ENCODE results near the gene XRRA1.
"Not testable (repeated sequence)": the region's sequence is repeated elsewhere in the genome, so short reads cannot be mapped to it uniquely, and the experiment has no call there.

XRRA1 gene

GRCh38 chr11:74895340-74896116 is 53.4 kb downstream of the XRRA1 start:
- no peak for FAIRE-seq

GRCh38 chr11:74893015-74893414 is 55.9 kb downstream of the XRRA1 start:
- not testable (repeated sequence) for FAIRE-seq

GRCh38 chr11:74877132-74877531 is 71.8 kb downstream of the XRRA1 start:
- FAIRE-seq, result no peak

GRCh38 chr11:74871037-74871436 is 77.9 kb downstream of the XRRA1 start:
- no peak for FAIRE-seq

GRCh38 chr11:74870485-74870884 is 78.4 kb downstream of the XRRA1 start:
- FAIRE-seq, result peak; percentile 45

- no peak for FAIRE-seq
These were observed 82.3 kb downstream of the XRRA1 start for GRCh38 chr11:74866557-74866956.

GRCh38 chr11:74863410-74863809 is 85.5 kb downstream of the XRRA1 start:
- no peak for FAIRE-seq

- no peak for FAIRE-seq
These were observed 88.1 kb downstream of the XRRA1 start for GRCh38 chr11:74860743-74861142.

- FAIRE-seq, result no peak
These were observed 95.7 kb downstream of the XRRA1 start for GRCh38 chr11:74853223-74853622.

GRCh38 chr11:74849525-74850391 is 99.1 kb downstream of the XRRA1 start:
- no peak for FAIRE-seq

- FAIRE-seq, result no peak
These were observed 101.0 kb downstream of the XRRA1 start for GRCh38 chr11:74847895-74848294.

GRCh38 chr11:74847395-74847794 is 101.5 kb downstream of the XRRA1 start:
- FAIRE-seq, result no peak

- no peak for FAIRE-seq
These were observed 102.1 kb downstream of the XRRA1 start for GRCh38 chr11:74846770-74847169.

GRCh38 chr11:74845978-74846517 is 102.8 kb downstream of the XRRA1 start:
- no peak for FAIRE-seq

- FAIRE-seq, result no peak
These were observed 104.0 kb downstream of the XRRA1 start for GRCh38 chr11:74844865-74845264.

GRCh38 chr11:74844072-74844471 is 104.8 kb downstream of the XRRA1 start:
- no peak for FAIRE-seq

- FAIRE-seq, result no peak
These were observed 105.9 kb downstream of the XRRA1 start for GRCh38 chr11:74842967-74843366.

- no peak for FAIRE-seq
These were observed 108.4 kb downstream of the XRRA1 start for GRCh38 chr11:74840486-74840885.

GRCh38 chr11:74839971-74840370 is 108.9 kb downstream of the XRRA1 start:
- no peak for FAIRE-seq

- FAIRE-seq, result no peak
These were observed 109.4 kb downstream of the XRRA1 start for GRCh38 chr11:74839446-74839845.

GRCh38 chr11:74838188-74838587 is 110.7 kb downstream of the XRRA1 start:
- FAIRE-seq, result no peak

- no peak for FAIRE-seq
These were observed 111.7 kb downstream of the XRRA1 start for GRCh38 chr11:74837191-74837590.

- no peak for FAIRE-seq
These were observed 122.0 kb downstream of the XRRA1 start for GRCh38 chr11:74826901-74827300.

- not testable (repeated sequence) for FAIRE-seq
These were observed 123.3 kb downstream of the XRRA1 start for GRCh38 chr11:74825596-74825995.
